Loucy (cell line): ENCODE results near the gene CEACAM21.

Experiments used
- H2AFZ ChIP-seq: fragments of 200-600 bp; sonication (generic); 2 replicates; pipeline ENCODE4 v1.6.0; 2016; ENCODE audit warnings: antibody characterized with exemption, mild to moderate bottlenecking, low read length, moderate library complexity
- H3F3A ChIP-seq: fragments of 200-600 bp; 2 replicates; pipeline ENCODE4 v1.6.0; 2016; ENCODE audit warnings: antibody characterized with exemption, low read depth, mild to moderate bottlenecking
- H3K27me3 ChIP-seq: fragments of 200-600 bp; sonication (generic); 2 replicates; pipeline ENCODE4 v1.6.1; 2014; ENCODE audit warnings: low read length, mild to moderate bottlenecking; ENCODE audit not compliant: insufficient read depth, poor library complexity, severe bottlenecking
- H3K36me3 ChIP-seq: fragments of 200-600 bp; sonication (generic); 2 replicates; pipeline ENCODE4 v1.6.1; 2016; ENCODE audit warnings: low read length; ENCODE audit not compliant: insufficient read depth
- H3K4me1 ChIP-seq: fragments of 200-600 bp; sonication (generic); 2 replicates; pipeline ENCODE4 v1.5.1; 2014; ENCODE audit warnings: low read length, mild to moderate bottlenecking; ENCODE audit not compliant: insufficient read depth, poor library complexity, severe bottlenecking
- H3K4me2 ChIP-seq: fragments of 200-600 bp; sonication (generic); 2 replicates; pipeline ENCODE4 v1.6.0; 2014; ENCODE audit warnings: antibody characterized with exemption, low read length, low read depth, mild to moderate bottlenecking; ENCODE audit not compliant: poor library complexity, severe bottlenecking
- H3K4me3 ChIP-seq: fragments of 200-600 bp; sonication (generic); 2 replicates; pipeline ENCODE4 v1.5.1; 2014; ENCODE audit warnings: low read length, mild to moderate bottlenecking, mixed read lengths; ENCODE audit not compliant: poor library complexity, severe bottlenecking
- H3K79me2 ChIP-seq: fragments of 200-600 bp; sonication (generic); 2 replicates; pipeline ENCODE4 v1.6.1; 2014; ENCODE audit warnings: low read length; ENCODE audit not compliant: insufficient read depth
- H3K9ac ChIP-seq: fragments of 200-600 bp; sonication (generic); 2 replicates; pipeline ENCODE4 v1.6.0; 2014; ENCODE audit warnings: mild to moderate bottlenecking, low read depth, low read length, moderate library complexity; ENCODE audit not compliant: poor library complexity, severe bottlenecking
- H3K9me2 ChIP-seq: fragments of 200-600 bp; sonication (generic); replicated peaks from 2 replicates; pipeline ENCODE4 v1.6.1; 2016; ENCODE audit warnings: low read depth, low read length, mixed read lengths
- H3K9me3 ChIP-seq: fragments of 200-600 bp; sonication (generic); 2 replicates; pipeline ENCODE4 v1.6.1; 2014; ENCODE audit warnings: mild to moderate bottlenecking, antibody characterized with exemption, low read length, low read depth; ENCODE audit not compliant: insufficient read depth
- H4K20me1 ChIP-seq: fragments of 200-600 bp; sonication (generic); 2 replicates; pipeline ENCODE4 v1.6.0; 2014; ENCODE audit warnings: antibody characterized with exemption, low read length, mild to moderate bottlenecking; ENCODE audit not compliant: insufficient read depth, poor library complexity, severe bottlenecking
- EZH2phosphoT487 ChIP-seq: fragments of 200-600 bp; IDR thresholded peaks from 2 replicates; pipeline ENCODE4 v1.6.1; 2018; ENCODE audit warnings: antibody characterized with exemption, mild to moderate bottlenecking, moderate library complexity, borderline replicate concordance
- TF ChIP-seq, protein P1 (sequence below): fragments of 200-600 bp; sonication (generic); conservative IDR thresholded peaks from 2 replicates; pipeline ENCODE4 v1.5.1; 2014; ENCODE audit warnings: mild to moderate bottlenecking, antibody characterized with exemption, low read length

The CEACAM21 gene

DNA sequence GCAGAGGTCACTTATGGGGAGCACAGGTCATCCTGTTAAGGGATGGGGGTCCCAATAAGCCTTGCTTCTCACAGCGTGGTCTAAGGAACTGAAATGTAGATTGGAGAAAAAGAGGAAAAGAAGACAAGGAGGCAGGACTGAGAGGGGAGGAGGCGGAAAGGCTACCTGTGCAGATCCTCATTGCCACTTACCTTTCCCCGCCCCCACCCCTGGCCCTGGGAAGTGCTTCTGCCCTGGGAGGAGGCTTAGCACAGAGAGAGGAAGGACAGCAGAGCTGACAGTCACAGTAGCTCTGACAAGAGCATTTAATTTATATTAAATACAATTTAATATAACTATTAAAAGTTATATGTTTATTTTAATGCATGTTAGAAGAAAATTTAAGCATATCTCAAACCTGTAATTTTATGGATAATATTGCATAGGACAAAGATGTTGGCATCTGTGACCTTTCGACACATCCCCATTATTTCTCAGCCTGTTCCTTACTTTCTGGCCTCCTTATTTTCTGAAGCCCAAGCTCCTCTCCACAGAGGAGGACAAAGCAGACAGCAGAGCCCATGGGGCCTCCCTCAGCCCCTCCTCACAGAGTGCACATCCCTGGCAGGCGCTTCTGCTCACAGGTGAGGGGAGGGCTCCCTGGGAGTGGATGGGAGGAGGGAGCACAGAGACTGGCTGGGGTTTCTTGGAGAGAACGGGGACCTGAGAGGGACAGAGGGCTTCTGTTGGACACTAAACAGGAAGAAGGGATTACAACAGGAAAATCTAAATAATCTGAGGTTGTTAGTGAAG is 23.4 kb downstream of the CEACAM21 start:
- Histone ChIP-seq H3K4me2 (no peak overlapping the region), H3K4me1 (no peaks in the 10 kb centered on the region), H3K9me2 (no peaks in the 10 kb centered on the region), H3F3A (no peaks in the 10 kb centered on the region), H3K4me3 (no peak overlapping the region), H3K9ac (no peak overlapping the region), H4K20me1 (no peaks in the 10 kb centered on the region), H3K9me3 (no peaks in the 10 kb centered on the region), H3K79me2 (no peaks in the 10 kb centered on the region), H2AFZ (no peak overlapping the region), H3K36me3 (no peaks in the 10 kb centered on the region), H3K27me3 (no peaks in the 10 kb centered on the region)
- TF ChIP-seq EZH2phosphoT487 = no peak
- TF ChIP-seq, protein P1, sequence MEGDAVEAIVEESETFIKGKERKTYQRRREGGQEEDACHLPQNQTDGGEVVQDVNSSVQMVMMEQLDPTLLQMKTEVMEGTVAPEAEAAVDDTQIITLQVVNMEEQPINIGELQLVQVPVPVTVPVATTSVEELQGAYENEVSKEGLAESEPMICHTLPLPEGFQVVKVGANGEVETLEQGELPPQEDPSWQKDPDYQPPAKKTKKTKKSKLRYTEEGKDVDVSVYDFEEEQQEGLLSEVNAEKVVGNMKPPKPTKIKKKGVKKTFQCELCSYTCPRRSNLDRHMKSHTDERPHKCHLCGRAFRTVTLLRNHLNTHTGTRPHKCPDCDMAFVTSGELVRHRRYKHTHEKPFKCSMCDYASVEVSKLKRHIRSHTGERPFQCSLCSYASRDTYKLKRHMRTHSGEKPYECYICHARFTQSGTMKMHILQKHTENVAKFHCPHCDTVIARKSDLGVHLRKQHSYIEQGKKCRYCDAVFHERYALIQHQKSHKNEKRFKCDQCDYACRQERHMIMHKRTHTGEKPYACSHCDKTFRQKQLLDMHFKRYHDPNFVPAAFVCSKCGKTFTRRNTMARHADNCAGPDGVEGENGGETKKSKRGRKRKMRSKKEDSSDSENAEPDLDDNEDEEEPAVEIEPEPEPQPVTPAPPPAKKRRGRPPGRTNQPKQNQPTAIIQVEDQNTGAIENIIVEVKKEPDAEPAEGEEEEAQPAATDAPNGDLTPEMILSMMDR = no peak

DNA sequence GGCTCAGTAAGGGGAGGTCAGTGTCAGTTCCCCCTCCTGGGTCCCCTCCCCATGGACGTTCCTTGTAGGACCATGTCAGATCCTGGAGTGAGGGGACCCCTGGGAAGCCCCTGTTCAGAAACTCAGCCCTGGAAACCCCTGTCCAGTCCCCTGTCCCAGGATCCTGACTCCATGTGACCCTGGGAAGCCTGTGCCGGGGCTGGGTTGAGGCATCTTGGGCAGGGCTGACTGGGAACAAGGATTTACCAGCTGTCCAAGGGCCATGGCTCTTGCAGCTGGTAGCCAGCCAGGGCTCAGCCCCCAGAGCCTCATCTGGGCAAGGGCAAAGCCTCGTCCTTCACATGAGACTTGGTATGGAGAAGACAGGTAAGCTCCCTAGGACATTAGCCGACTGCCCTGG is 25.8 kb downstream of the CEACAM21 start:
- Histone ChIP-seq H3K4me2 (no peak overlapping the region), H3K4me1 (no peaks in the 10 kb centered on the region), H3K9ac (no peak overlapping the region), H3K79me2 (no peaks in the 10 kb centered on the region), H3K27me3 (no peaks in the 10 kb centered on the region), H3K9me3 (no peaks in the 10 kb centered on the region), H3K9me2 (no peaks in the 10 kb centered on the region), H3K4me3 (no peak overlapping the region), H3F3A (no peaks in the 10 kb centered on the region), H4K20me1 (no peaks in the 10 kb centered on the region), H3K36me3 (no peaks in the 10 kb centered on the region), H2AFZ (no peak overlapping the region)
- TF ChIP-seq EZH2phosphoT487 = no peak
- TF ChIP-seq, protein P1 = no peak

GRCh38 chr19:41604831-41605230 is 28.9 kb downstream of the CEACAM21 start:
- no peak overlapping the region for H2AFZ ChIP-seq
- H3K4me1 ChIP-seq = no peaks in the 10 kb centered on the region
- H3K36me3 ChIP-seq = no peaks in the 10 kb centered on the region
- no peaks in the 10 kb centered on the region for H3K9me3 ChIP-seq
- no peak for TF ChIP-seq EZH2phosphoT487
- TF ChIP-seq, protein P1 = no peak
- H3K27me3 ChIP-seq = no peaks in the 10 kb centered on the region
- H3K4me3 ChIP-seq = no peak overlapping the region
- no peaks in the 10 kb centered on the region for H4K20me1 ChIP-seq
- no peaks in the 10 kb centered on the region for H3F3A ChIP-seq
- H3K9ac ChIP-seq = no peak overlapping the region
- H3K9me2 ChIP-seq = no peaks in the 10 kb centered on the region
- no peaks in the 10 kb centered on the region for H3K79me2 ChIP-seq
- H3K4me2 ChIP-seq = no peak overlapping the region
